ENCODE data around the gene WBP11.

DNA sequence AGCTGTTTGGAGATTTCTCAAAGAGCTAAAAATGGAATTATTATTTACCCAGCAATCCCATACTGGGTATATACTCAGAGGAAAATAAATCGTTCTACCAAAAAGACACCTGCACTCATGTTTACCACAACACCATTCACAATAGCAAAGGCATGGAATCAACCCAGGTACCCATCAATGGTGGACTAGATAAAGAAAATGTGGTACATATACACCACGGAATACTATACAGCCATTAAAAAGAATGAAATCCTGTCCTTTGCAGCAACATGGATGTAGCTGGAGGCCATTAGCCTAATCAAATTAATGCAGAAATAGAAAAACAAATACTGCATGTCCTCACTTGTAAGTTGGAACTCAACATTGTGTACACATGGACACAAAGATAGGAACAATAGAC lies 37.9 kb downstream of the WBP11 start:
- no peak for TF ChIP-seq CTCF (IDR thresholded peaks at IDR 0.05; ENCODE audit: low read depth, low read length)
- no peak for TF ChIP-seq MYC (IDR thresholded peaks at IDR 0.05; ENCODE audit: low read depth, low read length)
- no peak for TF ChIP-seq POLR2A (IDR thresholded peaks at IDR 0.05; ENCODE audit: extremely low read depth, insufficient read length)

Measured in NB4 (cell line).